NCI-H2171 (cell line): Measurements from ENCODE around the gene PI16.

Source experiments
- DNase-seq: peaks from one replicate; lab custom pipeline; 2025; lab: John Stamatoyannopoulos, UW

The PI16 gene, protein sequence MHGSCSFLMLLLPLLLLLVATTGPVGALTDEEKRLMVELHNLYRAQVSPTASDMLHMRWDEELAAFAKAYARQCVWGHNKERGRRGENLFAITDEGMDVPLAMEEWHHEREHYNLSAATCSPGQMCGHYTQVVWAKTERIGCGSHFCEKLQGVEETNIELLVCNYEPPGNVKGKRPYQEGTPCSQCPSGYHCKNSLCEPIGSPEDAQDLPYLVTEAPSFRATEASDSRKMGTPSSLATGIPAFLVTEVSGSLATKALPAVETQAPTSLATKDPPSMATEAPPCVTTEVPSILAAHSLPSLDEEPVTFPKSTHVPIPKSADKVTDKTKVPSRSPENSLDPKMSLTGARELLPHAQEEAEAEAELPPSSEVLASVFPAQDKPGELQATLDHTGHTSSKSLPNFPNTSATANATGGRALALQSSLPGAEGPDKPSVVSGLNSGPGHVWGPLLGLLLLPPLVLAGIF

DNA sequence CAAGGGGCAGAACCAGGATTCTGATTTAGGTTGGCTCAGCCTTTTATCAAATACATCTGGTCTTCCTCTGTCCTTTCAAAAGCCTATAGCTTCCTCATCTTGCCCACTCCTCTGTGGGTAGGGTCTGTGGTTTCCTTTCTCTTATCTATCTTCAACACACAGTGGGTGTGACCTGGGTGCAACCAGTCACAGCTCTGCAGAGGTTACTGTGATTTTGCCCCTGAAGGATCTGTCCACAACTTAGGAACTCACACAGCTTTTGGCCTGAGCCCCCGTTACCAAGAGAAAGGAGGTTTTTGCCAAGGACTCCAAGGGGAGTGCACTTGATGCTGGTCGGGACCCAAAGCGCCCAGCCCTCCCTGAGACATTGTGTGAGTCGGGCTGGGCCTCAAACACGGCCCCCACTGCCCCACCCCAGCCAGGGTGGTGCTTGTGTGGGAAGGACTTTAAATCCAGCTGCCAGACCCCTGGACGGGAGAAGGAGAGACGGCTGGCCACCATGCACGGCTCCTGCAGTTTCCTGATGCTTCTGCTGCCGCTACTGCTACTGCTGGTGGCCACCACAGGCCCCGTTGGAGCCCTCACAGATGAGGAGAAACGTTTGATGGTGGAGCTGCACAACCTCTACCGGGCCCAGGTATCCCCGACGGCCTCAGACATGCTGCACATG is at the start of gene PI16:
PI16 (plus strand) TSS at position 477 of the 670 bp plus-strand sequence; CDS start at position 500, 23 bp downstream.
- DNase-seq, result no peak

DNA sequence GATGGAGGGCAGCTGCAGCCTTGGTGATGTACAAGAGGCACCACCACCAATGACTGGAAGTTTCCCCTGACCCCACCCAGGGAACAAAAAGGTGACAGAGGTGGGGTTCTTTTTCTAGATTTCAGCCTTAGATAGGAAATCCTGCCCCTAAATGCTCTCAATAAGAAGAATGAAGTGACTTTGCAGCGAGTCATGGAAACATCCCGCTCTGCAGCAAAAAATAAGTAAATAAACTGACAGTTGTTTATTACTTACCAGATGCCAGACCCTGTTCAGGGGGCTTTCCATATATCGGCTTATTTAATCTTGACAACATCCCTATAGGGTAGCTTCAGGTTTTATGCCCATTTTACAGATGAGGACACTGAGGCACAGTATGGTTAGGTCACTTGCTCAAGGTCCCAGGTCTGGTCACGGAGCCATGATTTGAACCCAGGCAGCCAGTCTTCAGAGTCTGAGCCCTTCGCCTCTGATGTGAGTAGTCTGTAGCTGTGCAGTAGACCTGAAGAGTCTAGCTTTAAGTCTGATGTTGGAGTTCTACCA is 49.6 kb upstream of the PI16 start:
- no peak for DNase-seq

DNA sequence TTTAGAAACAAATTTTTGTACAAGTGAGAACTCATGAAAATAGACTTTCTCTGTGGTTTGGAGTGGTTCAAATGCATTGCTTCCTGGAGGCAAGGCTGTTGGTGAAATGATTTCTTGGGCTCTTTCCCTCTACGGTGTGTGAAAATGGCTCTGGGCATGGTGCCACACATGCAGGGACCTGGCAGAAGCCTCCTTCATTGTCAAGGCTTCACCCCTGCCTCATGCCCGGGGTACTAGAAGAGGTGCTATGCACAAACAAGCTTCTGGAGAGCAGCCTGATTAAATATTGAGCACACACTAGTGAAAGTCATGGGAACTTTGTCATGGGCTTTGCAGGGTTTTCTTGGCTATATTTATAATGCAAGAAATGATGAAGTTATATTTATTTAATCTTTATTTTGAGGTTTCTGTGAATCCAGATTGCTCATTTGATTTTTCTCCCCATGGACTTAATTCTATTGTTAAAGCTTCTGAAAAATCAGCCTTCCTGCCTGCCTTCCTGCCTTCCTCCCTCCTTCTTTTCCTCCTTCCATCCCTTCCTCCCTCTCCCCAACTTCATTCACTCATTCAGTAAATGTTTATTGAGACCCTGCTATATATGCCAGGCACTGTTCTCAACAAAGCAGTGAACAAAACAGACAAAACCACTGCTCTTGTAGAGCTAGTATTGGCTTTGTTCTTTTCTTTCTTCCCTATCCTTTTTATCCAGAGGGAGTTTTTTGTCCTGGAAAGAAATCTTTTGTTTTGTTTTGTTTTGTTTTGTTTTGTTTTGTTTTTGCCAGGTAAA is 47.8 kb upstream of the PI16 start:
- no peak for DNase-seq

DNA sequence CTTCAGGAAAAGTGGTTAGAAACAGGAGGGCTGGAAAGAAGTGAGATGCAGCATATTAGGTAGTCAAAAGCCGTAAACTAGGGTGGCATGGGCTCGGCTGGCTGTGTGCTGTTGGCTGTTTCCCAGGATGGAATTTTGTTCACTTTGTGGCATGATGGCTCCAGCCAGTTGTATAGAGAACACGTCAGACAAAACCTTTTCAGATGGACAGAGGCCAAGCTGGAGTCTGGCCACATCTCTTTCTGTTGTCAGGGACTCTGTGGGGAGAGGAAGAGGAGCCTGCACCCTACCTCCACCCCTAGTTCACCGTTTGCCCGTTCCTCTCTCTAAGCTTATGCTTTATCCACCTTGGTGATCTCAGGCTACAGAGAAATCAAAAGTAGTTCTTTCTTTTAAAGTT is 46.8 kb upstream of the PI16 start:
- no peak for DNase-seq

DNA sequence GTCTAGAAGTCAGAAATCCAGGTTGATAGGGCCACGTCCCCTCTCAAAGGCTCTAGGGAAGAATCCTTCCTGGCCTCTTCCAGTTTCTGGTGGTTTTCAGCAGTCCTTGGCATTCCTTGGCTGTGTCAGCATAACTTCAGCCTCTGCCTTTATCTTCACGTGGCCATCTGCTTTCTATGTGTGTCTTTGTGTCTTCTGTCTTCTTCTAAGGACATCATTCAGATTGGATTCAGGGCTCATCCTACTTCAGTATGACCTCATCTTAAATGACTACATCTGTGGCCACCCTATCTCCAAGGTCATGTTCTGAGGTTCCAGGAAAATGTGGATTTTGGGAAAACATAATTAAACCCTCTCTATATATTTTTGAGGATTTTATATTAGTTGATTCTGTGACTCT is 45.8 kb upstream of the PI16 start:
- no peak for DNase-seq

DNA sequence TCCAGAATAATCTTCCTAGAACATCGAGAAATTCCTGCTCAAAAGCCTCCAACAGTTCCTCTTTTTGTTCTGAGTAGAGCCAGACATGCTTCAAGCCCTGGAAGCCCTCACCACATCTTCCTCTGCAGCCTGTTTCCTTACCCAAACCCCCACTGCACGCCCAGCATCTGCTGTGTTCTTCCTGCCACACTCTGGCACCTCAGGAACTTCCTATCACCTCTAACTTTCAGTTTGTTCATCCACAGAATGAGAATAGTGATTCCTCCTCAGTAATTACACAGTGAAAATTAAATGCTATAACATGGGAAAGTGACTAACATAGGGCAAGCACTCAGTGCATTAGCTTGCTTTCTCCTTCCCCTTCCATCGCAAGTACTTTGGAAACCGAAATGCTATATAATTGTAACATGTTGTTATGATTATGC is 42.5 kb upstream of the PI16 start:
- DNase-seq, result no peak

DNA sequence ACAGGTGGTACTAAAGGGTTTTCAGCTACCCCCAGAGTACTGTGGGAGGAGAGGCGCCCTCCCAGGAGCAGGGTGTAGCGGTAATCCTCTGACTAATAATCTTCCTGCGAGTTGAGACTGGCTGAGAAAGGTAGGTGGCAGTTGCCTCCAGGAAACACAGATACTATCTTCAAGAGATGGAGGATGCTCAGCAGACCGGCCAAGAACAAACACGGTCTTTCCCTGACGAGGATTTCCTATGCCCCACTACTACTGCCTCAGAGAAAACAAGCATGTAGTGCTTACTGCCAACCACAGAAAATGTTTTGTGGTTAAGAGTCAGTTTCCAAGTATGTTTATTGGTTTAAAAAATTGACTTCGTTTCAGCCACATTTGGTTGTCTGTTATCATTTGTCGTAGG is 42.0 kb upstream of the PI16 start:
- DNase-seq, result no peak

DNA sequence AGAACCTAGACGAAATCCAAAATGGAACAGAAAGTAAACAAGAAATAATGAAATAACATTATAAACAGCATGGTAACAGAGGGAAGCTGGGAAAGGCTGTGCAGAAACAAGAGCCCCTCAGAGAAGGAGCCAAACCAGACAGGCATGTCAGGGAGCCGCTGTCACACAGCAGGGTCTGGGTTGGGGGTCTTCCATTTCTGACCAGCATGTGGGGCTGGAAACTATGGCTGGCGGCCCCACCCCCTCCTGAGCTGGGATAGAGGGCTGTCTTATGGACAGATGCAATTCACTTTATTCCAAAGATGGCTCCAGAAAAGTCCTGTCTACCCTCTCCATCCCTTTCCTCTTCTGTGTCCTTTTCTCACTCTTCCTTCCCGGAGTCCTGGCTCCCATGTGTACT is 41.5 kb upstream of the PI16 start:
- no peak for DNase-seq

DNA sequence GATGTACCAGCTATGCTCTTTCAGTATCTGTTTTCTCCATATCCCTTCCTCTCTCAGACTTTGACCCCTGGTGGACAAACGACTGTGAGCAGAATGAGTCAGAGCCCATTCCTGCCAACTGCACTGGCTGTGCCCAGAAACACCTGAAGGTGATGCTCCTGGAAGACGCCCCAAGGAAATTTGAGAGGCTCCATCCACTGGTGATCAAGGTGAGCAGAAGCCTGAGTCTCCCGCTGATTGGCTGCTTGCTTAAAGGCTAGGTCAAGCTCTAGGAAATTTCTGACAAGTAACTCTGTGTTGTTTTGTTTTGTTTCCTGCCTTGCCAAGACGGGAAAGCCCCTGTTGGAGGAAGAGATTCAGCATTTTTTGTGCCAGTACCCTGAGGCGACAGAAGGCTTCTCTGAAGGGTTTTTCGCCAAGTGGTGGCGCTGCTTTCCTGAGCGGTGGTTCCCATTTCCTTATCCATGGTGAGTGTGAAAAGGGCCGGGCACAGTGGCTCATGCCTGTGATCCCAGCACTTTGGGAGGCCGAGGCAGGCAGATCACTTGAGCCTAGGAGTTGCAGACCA is 40.2 kb upstream of the PI16 start:
- no peak for DNase-seq

DNA sequence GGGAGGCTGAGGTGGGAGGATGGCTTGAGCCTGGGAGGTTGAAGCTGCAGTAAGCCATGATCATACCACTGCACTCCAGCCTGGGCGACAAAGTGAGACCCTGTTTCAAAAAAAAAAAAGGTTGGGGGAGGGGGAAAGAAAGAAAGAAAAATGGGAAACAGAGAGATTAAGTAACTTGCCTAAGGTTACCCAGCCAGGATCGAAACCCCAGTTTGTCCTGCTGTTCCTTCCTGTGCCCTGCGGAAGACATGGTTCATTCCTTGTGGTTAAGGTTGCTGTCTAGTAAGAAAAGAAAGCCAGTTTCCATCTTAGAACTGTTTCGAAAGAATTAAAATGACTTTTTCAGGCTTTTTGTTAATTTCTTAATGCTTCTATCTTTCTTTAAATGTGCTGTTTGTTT is 38.9 kb upstream of the PI16 start:
- DNase-seq, result no peak

DNA sequence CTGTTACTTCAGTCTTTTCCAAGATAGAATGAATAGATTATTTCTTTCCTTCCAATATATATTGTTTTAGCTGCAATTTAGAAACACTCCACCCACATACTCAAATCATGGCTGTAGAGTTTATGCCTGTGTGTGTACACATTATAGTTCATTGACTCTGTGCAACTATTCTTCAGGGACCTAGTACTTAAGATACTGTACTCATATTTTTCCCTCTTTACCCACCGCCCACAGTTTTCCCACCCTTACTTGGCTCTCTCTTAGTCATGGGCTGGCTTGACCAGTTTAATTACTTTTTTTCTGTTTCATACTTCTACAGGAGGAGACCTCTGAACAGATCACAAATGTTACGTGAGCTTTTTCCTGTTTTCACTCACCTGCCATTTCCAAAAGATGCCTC is 38.4 kb upstream of the PI16 start:
- no peak for DNase-seq

DNA sequence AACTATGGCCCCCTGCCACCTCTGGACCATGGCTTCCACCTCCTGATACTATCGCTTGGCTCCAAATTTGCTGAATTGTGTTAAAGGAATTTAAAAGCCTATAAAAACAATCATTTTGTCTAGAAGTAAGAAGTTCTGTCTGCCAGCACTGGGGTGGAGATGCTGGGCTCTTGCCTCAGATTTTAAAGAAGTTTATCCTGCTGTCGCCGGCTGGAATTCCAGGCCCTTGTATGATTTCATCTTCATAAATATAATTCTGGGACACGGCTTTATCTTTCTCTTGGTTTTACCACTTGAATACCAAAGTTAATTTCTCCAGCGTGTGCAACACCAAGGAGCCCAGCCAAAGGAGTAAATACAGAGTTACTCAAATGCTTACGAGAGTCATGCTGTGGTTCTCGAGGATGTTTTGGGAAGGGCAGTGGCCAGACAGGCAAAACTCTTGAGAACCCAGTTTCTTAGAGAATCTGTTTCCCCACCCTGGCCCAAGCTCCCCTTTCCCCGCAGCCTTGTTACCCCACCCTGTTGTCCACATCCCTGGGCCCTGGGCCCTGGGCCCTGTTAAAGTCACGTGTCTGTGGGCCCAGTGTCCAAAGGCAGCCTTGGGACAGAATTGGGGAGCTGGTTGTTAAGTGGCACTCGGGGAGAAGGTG is 36.9 kb upstream of the PI16 start:
- DNase-seq, result no peak

DNA sequence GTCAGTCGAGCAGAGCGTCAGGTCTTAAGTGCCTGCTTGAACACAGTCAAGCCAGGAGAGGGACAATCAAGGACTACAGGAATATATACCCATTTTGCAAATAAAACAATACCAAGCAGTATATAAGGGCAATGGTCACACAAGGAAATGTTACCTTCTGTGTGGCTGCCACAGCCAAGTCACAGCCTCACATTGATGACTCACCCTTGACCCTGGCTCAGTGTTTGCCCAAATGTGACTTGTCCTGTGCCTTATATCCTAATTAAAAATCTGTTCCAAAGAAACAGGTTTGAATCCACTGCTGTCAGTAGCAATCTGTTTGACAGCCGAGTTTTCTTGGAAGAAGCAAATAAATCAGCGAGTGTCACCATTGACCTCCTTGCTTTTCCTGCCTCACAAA is 34.5 kb upstream of the PI16 start:
- DNase-seq, result no peak

DNA sequence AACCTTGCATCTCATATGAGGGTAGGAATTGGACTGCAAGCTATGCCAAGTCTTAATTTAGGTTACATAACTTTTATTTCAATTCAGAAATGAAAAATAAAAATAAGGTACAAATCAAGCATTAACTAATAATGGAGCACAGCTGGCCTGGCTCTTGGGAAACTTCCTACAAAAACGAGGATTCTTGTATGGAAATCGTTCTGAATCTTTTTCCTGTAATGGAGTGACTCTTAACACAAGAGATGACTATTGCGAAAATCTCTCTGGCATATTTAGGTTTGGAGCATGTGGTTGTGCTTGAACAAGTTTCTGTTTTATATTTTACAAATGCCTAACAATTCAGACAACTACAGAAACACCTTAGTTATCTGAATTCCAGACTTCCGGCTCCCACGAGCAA is 34.0 kb upstream of the PI16 start:
- DNase-seq, result no peak

DNA sequence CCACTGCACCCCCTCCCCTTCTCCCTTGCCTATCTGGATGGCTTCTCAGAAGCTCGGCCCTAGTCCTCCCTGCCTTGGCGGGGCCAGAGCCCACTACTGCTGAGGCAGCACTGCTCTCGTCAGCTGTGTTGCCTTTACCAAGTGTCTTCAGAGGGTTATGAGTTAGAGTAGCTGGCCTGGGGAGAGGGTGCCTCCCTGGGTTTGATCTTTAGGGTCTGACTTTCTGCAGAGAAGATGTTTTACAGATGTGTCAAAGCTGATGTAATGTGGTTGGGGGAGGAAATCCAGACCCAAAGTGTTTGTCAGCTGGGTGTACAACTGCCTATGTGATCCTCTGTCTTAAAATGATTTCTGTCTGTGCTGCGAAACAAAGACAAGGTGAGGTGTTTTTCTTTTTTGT is 30.4 kb upstream of the PI16 start:
- DNase-seq, result no peak

DNA sequence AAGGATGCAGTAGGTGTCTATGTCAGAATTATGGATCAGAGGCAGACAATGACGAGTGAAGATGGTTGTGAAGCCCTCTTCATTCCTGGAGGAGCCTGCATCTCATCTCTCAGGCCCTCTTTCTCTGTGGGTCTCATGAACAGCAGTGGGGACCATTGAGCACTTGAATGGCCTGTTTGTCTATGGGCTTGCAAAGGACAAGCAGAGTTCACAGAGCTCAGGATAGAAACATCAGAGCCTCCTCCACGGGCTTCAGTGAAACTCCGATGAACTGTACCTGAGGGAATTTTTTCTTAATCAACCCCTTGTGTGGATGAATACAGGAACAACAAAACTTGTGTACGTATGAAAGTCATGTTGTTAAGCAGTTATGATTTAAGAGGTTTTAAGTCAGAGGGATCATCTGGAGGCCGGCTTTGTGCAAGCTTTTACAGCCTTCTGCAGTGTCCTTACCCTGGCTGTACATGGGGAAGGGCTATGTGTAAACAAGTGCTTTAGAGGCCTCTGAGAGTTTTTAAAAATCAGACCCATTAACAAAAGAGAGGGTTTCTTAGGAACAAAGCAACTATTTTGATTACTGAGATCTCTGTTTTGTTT is 29.7 kb upstream of the PI16 start:
- no peak for DNase-seq

DNA sequence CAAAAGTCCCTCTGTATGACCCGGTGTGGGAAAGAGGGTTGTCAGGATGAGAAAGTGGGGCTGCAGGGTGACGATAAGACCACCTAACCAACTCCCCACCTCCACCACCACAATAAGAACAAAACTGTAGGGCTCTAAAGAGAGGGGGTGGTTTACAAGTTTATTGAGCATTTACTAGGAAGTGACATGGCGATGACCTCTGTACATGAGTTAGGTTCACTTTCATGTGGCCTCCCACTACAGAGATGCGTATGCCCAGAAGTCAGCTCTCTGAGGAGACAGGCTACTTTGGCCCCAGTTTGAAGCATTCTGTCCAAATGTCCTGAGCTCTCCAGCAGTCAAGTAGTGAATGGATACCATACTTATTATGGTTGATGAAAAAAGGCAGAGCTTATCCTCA is 28.7 kb upstream of the PI16 start:
- DNase-seq, result no peak

DNA sequence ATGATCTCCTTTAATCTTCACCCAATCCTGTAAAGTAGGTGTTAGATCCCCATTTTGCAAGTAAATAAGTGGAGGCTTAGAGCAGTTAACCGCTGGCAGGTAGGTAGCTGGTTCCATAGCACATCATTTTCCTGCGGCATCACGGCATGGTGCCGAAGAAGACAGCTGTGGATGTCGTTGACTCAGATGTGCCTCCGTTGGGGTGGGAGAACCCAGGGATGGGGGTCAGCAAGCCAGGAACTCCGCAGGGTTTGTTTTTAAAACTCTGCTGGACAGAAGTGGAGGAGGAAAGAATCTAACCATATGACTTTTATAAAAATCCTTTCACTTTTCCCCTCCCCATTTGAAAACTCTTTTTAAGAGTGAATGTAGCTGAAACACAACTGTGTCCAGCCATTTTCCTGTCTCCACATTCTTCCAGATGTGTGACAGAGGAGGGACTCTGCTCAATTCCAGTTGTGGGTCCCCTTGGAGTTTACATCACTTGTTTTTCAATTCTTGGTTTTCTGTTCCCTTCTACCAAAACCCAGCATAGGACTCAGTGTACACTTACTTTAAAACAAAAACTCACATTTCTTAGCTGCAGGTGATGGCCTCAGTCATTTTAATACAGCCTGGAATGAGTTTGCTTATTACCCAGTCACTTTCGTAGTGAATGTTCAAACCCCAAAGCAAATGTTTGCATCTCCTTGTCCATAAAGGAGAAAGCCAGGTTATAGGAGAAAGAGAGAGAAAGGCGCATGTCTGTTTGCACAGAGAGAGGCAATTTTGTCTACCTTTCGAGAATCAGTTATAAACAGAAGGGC is 27.6 kb upstream of the PI16 start:
- DNase-seq, result no peak

DNA sequence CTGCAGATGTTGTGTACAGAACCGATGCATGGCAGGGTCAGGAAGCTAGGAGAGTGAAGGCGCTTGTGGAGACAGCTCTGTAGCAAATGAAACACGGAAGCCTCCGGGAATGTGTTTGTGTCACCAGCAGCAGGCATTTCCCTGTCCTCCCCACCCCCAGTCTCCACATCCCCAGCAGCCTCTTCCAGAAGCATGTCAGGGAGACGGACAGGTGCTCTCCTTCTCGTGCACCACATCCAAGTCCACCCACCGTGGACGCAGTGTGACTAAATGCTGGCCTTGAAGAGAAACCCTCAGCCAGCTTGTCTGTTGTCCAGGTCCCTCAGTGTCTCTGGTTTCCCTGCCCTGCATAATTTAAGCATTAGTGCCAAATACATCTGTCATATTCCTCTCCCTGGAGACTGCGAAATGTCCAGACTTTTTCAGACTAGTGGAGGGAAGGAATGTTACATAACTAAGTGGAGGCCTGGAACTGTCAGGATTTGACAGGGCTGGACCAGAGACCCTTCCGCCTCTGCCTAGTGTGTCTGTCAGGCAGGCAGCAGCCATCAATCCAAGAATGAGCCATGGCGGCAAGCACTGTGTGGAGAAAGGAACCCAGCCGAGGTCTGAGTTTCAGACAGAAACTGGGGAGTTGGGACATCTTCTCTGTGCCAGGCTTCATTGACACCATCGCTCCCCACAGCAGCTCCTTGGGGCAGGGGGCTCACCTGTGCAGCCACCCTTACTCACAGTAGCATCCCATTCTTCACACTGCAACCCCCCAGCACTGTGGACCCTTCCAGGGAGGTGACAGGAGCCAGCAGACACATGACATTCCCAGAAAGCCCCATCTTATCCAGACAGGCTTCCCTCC is 26.6 kb upstream of the PI16 start:
- no peak for DNase-seq
